GM18511 (cell line): ENCODE results near the gene DHRS1.
A peak's percentile ranks its signal among the peaks of the same experiment; 100 is the strongest.
"Not testable (repeated sequence)": the region's sequence is repeated elsewhere in the genome, so short reads cannot be mapped to it uniquely, and the experiment has no call there.

ENCODE experiments used
- ATAC-seq: cut with Tn5 transposase; IDR thresholded peaks from one replicate; pipeline ENCODE4 v1.9.1; 2021; ENCODE audit warnings: mild to moderate bottlenecking, moderate library complexity; ENCODE audit not compliant: unreplicated experiment

The DHRS1 gene

DNA sequence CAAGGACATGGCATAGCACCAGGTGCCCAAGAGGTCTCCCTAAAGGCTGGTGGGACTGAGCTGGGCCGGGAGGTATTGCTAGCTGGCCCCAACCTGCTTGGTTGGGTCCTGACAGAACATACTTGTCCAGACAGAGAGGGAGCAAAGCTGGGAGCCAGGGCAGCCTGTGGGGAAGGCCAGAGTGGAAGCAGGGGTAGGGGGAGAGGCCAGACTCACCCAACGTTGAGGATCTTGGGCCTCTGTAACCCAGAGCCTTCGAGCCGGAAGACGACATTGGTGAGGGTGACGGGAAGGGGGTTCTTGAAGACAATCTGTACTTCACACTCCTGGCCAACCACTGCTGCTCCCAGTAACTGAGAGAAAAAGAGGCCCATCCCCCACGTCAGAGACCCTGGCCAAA lies 45.6 kb downstream of the DHRS1 start:
- no peak for ATAC-seq

DNA sequence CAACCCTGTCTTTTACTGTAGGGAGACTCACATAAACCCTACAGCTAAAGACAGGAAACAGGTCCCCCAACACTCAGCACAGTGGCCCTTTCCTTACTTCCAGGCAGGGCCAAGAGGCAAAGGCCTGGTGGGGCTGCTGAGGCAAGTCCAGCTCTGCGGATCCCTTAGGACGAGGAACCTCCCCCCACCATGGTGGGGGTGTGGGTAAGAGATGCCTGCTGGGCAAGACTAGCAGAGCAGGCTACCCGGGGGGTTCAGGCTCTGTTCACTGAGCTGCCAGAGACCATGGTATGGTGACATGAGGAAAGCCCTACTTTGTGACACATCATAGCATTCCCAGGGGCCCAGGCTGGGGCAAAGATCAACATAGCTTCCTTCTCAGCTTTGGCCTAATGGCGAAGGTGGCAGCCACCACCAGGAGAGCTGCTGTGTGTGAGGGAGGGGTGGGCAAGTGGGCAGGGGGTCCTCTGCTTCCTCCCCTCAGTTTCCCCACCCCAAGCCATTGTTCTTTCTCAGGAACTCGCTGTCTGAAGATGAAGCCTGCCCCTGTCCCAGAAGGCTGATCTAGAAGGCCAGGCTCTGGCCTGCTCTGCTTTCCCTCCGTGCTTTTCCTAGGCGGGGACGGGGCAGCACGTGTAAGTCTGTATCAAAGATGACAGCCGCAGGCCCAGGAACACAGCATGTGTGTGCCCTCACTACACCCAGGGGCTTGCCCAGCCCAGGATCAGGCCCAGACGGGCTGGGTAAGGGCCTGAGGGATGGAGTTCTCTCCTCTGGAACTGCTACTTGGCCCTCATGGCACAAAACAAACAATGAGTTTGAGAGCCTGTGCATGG lies 47.1 kb downstream of the DHRS1 start:
- ATAC-seq: no peak

DNA sequence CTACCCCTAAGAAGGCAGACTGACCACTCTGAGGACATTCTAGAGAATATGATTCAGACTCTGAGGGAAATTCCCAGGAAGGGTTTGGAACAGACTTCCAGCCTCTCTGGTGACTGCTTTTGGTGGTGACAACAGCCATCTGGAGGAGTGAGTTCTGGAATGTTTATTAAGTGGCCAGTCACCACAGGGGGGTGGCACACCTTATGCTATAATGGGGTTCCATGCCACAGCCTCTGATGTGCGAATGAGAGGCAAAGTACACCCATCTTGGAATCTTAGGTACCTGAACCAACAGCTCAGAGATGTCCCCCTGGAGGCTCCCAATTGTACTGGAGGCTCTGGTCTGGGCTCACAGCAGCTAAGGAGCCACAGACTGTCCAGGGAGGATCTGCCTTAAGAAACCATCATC lies 47.7 kb downstream of the DHRS1 start:
- ATAC-seq: no peak

DNA sequence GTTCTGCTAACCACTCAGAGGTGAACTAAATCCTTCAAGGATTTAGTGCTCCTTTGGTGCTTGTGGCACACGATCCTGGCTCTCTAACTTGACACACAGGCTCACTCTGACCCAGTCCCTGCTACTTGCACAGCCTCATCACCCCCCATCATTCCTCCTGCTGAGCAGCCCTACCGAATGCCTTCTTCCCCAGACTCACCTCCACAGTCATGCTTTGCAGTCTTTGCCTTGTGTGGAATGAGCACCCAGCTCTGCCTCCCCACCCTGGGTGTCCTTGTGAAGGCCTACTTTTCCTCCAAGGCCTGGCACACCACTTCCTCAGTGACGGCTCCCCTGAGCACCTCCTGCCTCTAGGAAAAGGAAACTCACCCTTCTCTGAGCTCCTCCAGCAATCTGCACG lies 49.2 kb downstream of the DHRS1 start:
- ATAC-seq: no peak

- ATAC-seq: no peak
These were observed 50.2 kb downstream of the DHRS1 start for GRCh38 chr14:24249230-24250021.

DNA sequence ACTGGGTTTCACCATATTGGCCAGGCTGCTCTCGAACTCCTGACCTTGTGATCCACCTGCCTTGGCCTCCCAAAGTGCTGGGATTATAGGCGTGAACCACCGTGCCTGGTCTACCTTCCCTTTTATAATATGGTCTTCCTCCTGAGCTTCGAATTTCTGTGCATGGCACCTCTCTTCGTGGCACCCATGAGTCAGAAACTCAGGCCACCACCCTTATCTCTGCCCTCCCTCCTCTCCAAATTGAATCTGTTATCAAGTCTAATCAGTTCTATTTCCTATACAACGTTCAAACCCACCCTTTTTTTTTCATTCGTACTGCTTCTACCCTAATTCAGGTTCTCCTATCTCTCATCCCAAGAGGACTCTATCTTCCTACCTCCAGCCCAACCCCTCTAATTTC lies 52.2 kb downstream of the DHRS1 start:
- no peak for ATAC-seq

GRCh38 chr14:24246765-24247212 lies 52.8 kb downstream of the DHRS1 start:
- no peak for ATAC-seq

GRCh38 chr14:24245350-24245749 lies 54.2 kb downstream of the DHRS1 start:
- ATAC-seq: not testable (repeated sequence)

DNA sequence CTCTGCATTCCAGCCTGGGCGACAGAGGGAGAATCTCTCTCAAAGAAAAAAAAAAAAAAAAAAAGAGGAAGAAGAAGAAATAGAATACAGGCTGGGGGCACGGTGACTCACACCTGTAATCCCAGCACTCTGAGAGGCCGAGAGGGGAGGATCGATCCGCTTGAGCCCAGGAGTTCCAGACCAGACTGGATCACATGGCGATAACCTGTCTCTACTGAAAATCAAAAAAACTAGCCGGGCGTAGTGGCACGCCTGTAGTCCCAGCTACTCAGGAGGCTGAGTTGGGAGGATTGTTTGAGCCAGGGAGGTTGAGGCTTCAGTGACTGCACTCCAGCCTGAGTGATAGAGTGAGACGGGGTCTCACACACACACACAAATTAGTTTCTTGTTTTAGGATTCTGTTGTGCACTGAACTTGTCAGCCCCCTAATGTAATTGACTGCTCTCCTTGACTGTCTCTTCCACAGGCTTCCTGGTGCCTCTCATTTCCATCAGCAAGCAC lies 56.2 kb downstream of the DHRS1 start:
- ATAC-seq: no peak

DNA sequence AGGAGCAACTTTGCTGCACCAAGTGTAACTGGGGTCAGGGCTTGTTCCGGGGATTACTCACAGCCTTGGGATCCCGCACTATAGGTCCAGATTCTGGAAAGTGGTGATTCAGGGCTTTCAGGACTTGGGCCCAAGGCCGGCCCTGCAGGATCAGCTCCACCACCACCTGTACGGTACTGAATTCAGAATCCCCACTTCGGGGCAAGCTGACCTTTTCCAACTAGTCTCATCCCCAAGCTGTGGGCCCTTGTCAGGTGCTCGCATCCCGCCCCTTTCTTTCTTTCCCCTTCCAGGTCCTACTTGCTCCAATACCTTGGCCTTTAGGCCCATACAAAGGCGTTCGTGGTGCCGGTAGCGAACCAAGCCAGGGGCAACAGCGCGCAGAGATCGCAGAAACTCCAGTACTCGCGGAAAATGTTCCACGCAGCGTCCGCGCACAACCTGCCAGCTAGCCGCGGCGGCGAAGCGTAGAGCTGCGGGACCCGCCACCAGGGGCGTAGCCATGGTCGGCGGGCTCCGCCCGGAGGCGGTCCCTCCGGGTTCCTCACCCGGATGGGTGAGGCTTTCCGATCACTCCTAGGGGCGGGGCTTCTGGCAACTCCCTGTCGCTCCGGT lies 57.6 kb downstream of the DHRS1 start:
- peak; percentile 85 for ATAC-seq
